ENCODE data around the gene LSR. TPM values are rescaled to one million over a fixed set of nuclear protein-coding genes. Genes with fewer than 3 reads are reported as not detected.

The LSR gene
- total RNA-seq, 4 donors from 2014 or later: 5.1 to 19.2 (median 10.8) TPM

DNA sequence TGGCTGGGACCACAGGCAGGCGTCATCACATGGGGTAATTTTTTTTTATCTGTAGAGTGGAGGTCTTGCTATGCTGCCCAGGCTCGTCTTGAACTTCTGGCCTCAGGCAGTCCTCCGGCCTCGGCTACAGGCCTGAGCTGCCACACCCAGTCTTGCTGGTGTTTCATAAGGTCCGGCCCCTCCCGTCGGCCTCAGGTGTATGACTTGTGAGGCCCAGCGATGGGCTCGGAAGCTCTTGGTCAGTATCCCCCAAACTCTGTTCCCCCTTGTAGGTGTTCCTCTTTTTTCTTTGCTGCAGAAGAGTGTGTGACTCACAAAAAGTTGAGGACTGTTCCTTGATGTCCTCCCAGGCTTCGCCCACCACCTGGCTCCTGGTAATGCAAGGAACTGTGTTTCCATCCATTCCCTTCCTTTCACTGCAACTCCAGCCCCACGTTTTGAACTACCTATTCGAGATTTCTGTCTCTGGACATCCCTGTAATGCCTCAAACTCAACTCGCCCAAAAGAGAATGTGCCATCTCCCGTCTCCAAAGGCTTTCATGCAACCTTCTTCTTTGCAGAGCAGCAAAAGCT lies 25.0 kb downstream of the LSR start:
- Histone ChIP-seq H3K9me3 (no peaks in the 10 kb centered on the region), H3K27ac (replicated peaks in 1 of 4) (no peak overlapping the region), H3K27me3 (no peaks in the 10 kb centered on the region), H3K4me1 (peaks cover 8 to 20% (median 14%) of the 10 kb centered on the region in 4 donors), H3K4me3 (no peak overlapping the region), H3K36me3 (peaks cover 52 to 88% (median 84%) of the 10 kb centered on the region in 4 donors)
- no peak for DNase-seq (ENCODE audit: extremely low spot score)
- no peak for TF ChIP-seq POLR2A (IDR thresholded peaks at IDR 0.05; ENCODE audit: low read depth)
- TF ChIP-seq, protein P1, sequence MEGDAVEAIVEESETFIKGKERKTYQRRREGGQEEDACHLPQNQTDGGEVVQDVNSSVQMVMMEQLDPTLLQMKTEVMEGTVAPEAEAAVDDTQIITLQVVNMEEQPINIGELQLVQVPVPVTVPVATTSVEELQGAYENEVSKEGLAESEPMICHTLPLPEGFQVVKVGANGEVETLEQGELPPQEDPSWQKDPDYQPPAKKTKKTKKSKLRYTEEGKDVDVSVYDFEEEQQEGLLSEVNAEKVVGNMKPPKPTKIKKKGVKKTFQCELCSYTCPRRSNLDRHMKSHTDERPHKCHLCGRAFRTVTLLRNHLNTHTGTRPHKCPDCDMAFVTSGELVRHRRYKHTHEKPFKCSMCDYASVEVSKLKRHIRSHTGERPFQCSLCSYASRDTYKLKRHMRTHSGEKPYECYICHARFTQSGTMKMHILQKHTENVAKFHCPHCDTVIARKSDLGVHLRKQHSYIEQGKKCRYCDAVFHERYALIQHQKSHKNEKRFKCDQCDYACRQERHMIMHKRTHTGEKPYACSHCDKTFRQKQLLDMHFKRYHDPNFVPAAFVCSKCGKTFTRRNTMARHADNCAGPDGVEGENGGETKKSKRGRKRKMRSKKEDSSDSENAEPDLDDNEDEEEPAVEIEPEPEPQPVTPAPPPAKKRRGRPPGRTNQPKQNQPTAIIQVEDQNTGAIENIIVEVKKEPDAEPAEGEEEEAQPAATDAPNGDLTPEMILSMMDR (IDR thresholded peaks at IDR 0.05): no peak
- TF ChIP-seq EP300 (IDR thresholded peaks at IDR 0.05): no peak
- TF ChIP-seq POLR2AphosphoS5 (IDR thresholded peaks at IDR 0.05): no peak
- 82% methylated on average over 13 of the region's 14 CpGs for WGBS
- intact Hi-C loops (cut with DNase I): loop anchor here (5.0 kb wide), 1 partner anchor 224 kb away; no protein-coding TSS in a partner anchor

DNA sequence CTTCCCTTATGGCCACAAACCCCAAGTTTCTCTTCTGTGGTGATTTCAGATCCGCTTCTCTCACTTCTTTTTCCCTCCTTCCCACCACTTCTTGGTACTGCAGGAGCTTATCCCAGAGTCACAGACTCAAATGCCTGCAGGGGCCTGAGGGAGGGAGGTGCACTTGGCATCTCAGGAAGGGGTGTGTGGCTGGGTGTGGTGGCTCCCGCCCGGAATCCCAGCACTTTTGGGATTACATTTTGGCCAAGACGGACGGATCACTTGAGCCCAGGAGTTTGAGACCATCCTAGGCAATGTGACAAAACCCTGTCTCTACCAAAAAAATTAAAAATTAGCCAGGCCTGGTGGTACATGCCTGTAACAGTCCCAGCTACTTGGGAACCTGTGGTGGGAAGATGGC lies 25.5 kb downstream of the LSR start:
- Histone ChIP-seq H3K4me1 (peaks cover 8 to 20% (median 14%) of the 10 kb centered on the region in 4 donors), H3K36me3 (peaks cover 58 to 94% (median 90%) of the 10 kb centered on the region in 4 donors), H3K4me3 (no peak overlapping the region), H3K27ac (replicated peaks in 1 of 4) (no peak overlapping the region), H3K27me3 (no peaks in the 10 kb centered on the region), H3K9me3 (no peaks in the 10 kb centered on the region)
- intact Hi-C loops (cut with DNase I): loop anchor here (5.0 kb wide), 1 partner anchor 223 kb away; no protein-coding TSS in a partner anchor
- TF ChIP-seq POLR2AphosphoS5 (IDR thresholded peaks at IDR 0.05) (no peak), EP300 (IDR thresholded peaks at IDR 0.05) (no peak), POLR2A (IDR thresholded peaks at IDR 0.05; ENCODE audit: low read depth) (no peak)
- TF ChIP-seq, protein P1 (IDR thresholded peaks at IDR 0.05): no peak
- 74% methylated on average over 5 of the region's 5 CpGs for WGBS
- no peak for DNase-seq (ENCODE audit: extremely low spot score)

DNA sequence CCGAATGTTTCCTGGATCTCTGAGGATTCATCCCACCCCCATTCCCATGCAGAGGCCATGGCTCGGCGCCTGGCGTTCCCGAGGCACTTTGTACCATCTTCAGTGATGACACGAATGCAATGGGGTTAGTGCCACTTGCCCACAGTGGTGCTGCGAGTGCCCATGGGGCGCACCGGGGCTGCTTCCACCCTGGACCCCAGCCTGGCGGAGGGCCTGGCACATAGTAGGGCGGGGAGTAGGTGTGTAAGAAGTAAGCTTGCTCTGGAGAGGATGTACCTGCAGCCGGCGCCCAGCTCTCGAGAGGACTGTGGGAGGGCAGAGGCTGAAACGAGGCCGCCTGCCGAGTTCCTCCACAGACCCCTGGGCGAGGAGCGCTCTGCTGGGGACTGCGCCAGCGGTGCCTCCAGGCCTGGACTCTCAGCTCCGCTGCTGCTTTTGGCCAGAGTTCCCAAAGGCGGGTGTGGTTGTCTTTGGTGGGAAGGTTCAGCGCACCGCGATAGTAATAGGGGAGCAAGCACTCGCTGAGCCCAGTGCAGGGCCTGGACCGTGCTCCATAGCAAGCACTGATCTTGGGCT lies 28.0 kb downstream of the LSR start:
- WGBS: 94% methylated on average over 24 of the region's 28 CpGs
- H3K36me3 ChIP-seq: peaks cover 46 to 84% (median 79%) of the 10 kb centered on the region in 4 donors
- DNase-seq (ENCODE audit: extremely low spot score): no peak
- peaks cover 0 to 14% (median 3%) of the 10 kb centered on the region in 4 donors for H3K4me1 ChIP-seq
- H3K4me3 ChIP-seq: no peak overlapping the region
- no peaks in the 10 kb centered on the region for H3K9me3 ChIP-seq
- H3K27ac ChIP-seq (replicated peaks in 1 of 4): no peak overlapping the region
- TF ChIP-seq POLR2AphosphoS5 (IDR thresholded peaks at IDR 0.05): no peak
- TF ChIP-seq, protein P1 (IDR thresholded peaks at IDR 0.05): no peak
- no peak for TF ChIP-seq POLR2A (IDR thresholded peaks at IDR 0.05; ENCODE audit: low read depth)
- TF ChIP-seq EP300 (IDR thresholded peaks at IDR 0.05): no peak
- intact Hi-C loops (cut with DNase I): no loop called here
- peaks cover 0 to 2% (median 0%) of the 10 kb centered on the region in 4 donors for H3K27me3 ChIP-seq

DNA sequence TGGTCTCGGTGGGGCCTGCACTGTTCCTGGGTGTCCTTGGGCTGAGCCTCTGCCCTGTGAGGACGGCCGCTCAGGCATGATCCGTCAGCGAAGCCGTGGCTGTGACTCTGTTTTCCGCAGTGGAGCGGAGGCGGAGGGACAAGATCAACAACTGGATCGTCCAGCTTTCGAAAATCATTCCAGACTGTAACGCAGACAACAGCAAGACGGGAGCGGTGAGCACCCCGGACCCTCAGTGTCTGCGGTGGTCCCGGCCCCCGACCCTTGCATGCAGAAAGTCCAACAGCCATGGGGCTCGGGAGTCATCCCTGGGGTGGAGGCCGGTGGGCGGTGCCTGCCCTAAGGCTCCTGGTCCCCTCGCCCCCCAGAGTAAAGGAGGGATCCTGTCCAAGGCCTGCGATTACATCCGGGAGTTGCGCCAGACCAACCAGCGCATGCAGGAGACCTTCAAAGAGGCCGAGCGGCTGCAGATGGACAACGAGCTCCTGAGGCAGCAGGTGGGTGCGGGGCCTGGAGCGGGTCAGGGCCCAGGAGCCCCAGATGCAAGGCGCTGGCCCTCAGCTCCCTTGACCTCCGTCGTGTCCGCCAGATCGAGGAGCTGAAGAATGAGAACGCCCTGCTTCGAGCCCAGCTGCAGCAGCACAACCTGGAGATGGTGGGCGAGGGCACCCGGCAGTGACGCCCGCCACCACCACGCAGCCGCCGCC lies 29.9 kb downstream of the LSR start:
- no peaks in the 10 kb centered on the region for H3K9me3 ChIP-seq
- H3K4me3 ChIP-seq: no peak overlapping the region
- 91% methylated on average over 40 of the region's 45 CpGs for WGBS
- peaks cover 0 to 21% (median 2%) of the 10 kb centered on the region in 4 donors for H3K27me3 ChIP-seq
- H3K36me3 ChIP-seq: peaks cover 43 to 65% (median 59%) of the 10 kb centered on the region in 4 donors
- TF ChIP-seq EP300 (IDR thresholded peaks at IDR 0.05) (no peak), POLR2A (IDR thresholded peaks at IDR 0.05; ENCODE audit: low read depth) (no peak), POLR2AphosphoS5 (IDR thresholded peaks at IDR 0.05) (no peak)
- TF ChIP-seq, protein P1 (IDR thresholded peaks at IDR 0.05): no peak
- no peak for DNase-seq (ENCODE audit: extremely low spot score)
- H3K27ac ChIP-seq (replicated peaks in 1 of 4): no peak overlapping the region
- intact Hi-C loops (cut with DNase I): no loop called here
- H3K4me1 ChIP-seq: peaks cover 0 to 11% (median 0%) of the 10 kb centered on the region in 4 donors

Data from esophagus muscularis mucosa (tissue), 4 donors.